Measurements from ENCODE around the gene KCTD6.

DNA sequence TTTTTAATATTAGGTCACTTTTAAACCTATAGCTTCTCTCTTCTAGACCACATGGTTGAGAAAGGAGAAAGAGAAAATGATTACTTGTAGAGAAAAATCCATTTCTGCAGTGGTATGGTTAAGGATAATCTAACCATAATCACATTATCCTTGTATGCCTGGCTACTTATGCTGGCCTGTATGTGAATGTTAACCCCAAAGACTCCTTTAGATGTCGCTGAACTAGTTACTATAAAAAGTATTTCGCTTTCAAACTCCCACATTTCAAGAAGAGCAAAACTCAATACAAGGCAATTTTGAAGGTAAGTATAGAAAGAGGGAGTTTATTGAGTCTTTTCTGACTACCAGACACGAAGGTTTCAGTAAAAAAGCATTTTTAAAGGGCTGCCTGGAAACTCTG, 2.2 kb downstream of the KCTD6 start:
- TF ChIP-seq, protein P1, sequence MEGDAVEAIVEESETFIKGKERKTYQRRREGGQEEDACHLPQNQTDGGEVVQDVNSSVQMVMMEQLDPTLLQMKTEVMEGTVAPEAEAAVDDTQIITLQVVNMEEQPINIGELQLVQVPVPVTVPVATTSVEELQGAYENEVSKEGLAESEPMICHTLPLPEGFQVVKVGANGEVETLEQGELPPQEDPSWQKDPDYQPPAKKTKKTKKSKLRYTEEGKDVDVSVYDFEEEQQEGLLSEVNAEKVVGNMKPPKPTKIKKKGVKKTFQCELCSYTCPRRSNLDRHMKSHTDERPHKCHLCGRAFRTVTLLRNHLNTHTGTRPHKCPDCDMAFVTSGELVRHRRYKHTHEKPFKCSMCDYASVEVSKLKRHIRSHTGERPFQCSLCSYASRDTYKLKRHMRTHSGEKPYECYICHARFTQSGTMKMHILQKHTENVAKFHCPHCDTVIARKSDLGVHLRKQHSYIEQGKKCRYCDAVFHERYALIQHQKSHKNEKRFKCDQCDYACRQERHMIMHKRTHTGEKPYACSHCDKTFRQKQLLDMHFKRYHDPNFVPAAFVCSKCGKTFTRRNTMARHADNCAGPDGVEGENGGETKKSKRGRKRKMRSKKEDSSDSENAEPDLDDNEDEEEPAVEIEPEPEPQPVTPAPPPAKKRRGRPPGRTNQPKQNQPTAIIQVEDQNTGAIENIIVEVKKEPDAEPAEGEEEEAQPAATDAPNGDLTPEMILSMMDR (IDR thresholded peaks at IDR 0.05) = no peak
- TF ChIP-seq ZFX (IDR thresholded peaks at IDR 0.05; ENCODE audit: borderline replicate concordance) = no peak

Measured in 22Rv1 (cell line).